Activated naive CD8-positive, alpha-beta T cell treated with anti-CD3 and anti-CD28 coated beads, Interleukin-2, amount 10 ng/mL, durations not matched to agents 7 days and 5 days (primary cell): Measurements from ENCODE around the gene COLGALT1. TPM values are rescaled to one million over a fixed set of nuclear protein-coding genes. Genes with fewer than 3 reads are reported as not detected.

ENCODE experiments used
- ATAC-seq: fragments of 150-1000 bp; cut with Tn5 transposase; one replicate; pipeline ENCODE4 v1.10.0; 2021; ENCODE audit warnings: low read depth, moderate library complexity
- POLR2A ChIA-PET: fragments of 350-600 bp; sonication (Branson Sonifier 250); formaldehyde crosslinking; loops from one replicate; lab custom pipeline; 2021; ENCODE audit warnings: antibody characterized with exemption; lab: Charles Lee
- DNase-seq: peaks from one replicate; pipeline ENCODE4 v3.0.0; 2021
- H3K27ac Mint-ChIP-seq: one replicate; pipeline ENCODE4 v1.8.0; 2022; ENCODE audit warnings: mild to moderate bottlenecking, mixed read lengths
- H3K27me3 Mint-ChIP-seq: one replicate; pipeline ENCODE4 v1.8.0; 2022; ENCODE audit warnings: mild to moderate bottlenecking, moderate library complexity, mixed read lengths
- H3K36me3 Mint-ChIP-seq: one replicate; pipeline ENCODE4 v1.8.0; 2021; ENCODE audit warnings: mild to moderate bottlenecking, mixed read lengths
- H3K4me1 Mint-ChIP-seq: one replicate; pipeline ENCODE4 v1.8.0; 2021; ENCODE audit warnings: mixed read lengths
- H3K4me3 Mint-ChIP-seq: one replicate; pipeline ENCODE4 v1.8.0; 2022; ENCODE audit warnings: mild to moderate bottlenecking, moderate library complexity, mixed read lengths
- H3K9me3 Mint-ChIP-seq: one replicate; pipeline ENCODE4 v1.8.0; 2021; ENCODE audit warnings: mixed read lengths
- total RNA-seq, 2 experiments: library from RNA; stranded (reverse); gene quantifications; one replicate each; pipeline ENCODE4 v1.2.3, GENCODE V29; 2021

Gene COLGALT1
- total RNA-seq, 2 experiments from 2014 or later, result 63.3 to 68.4 TPM

- DNase-seq (no peak), ATAC-seq (no peak)
- no peaks in the 10 kb centered on the region for H3K9me3 Mint-ChIP-seq
- POLR2A ChIA-PET, result no interaction called here
- H3K27me3 Mint-ChIP-seq, result peaks cover 2% of the 10 kb centered on the region
- H3K4me1 Mint-ChIP-seq, result peaks cover 2% of the 10 kb centered on the region
- H3K27ac Mint-ChIP-seq, result no peak overlapping the region
- no peak overlapping the region for H3K4me3 Mint-ChIP-seq
- H3K36me3 Mint-ChIP-seq, result no peaks in the 10 kb centered on the region
Measured at GRCh38 chr19:17627161-17627560, 71.7 kb downstream of the COLGALT1 start.

DNA sequence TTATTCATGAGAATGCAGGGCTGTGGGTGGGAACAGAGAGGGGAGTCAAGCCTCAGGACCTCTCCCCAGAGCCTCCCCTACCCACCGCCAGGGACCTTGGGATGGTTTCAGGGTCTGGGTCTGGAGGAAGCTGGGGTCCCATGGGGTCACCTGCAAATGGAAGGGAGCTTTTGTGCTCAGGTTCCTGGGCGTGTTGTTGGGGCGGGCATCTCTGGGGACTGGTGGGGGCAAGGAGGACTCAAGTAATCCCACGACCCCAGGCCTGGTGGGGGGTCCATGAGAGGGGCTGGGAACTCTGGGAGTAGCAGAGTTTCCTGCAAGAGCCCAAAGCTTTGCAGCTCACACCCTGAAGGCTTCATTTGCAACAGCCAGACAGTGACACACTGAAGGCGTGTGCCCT lies 72.5 kb downstream of the COLGALT1 start:
- H3K4me3 Mint-ChIP-seq, result no peak overlapping the region
- DNase-seq, result no peak
- no peaks in the 10 kb centered on the region for H3K36me3 Mint-ChIP-seq
- H3K9me3 Mint-ChIP-seq, result no peaks in the 10 kb centered on the region
- no peaks in the 10 kb centered on the region for H3K4me1 Mint-ChIP-seq
- POLR2A ChIA-PET, result no interaction called here
- no peak for ATAC-seq
- peaks cover 2% of the 10 kb centered on the region for H3K27me3 Mint-ChIP-seq
- H3K27ac Mint-ChIP-seq, result no peak overlapping the region

DNA sequence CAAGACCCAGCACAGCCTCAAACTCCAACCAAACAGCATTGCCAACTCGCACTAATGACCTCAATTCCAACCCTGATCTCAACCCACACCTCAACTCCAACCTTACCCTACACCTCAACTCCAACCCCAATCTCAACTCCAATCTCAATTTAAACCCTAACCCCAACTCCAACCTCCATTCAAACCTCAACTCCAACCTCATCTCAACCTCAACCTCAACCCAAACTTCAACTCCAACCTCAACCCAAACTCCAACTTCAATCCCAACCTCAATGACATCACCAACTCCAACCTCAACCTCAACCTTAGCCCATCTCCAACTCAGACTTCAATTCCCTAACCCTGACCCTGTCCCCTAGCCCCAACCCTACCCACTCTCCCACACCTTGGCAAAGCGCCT lies 74.3 kb downstream of the COLGALT1 start:
- H3K36me3 Mint-ChIP-seq, result no peaks in the 10 kb centered on the region
- no peak overlapping the region for H3K27ac Mint-ChIP-seq

GRCh38 chr19:17632577-17632976 lies 77.1 kb downstream of the COLGALT1 start:
- H3K9me3 Mint-ChIP-seq, result no peaks in the 10 kb centered on the region
- no peak overlapping the region for H3K27ac Mint-ChIP-seq
- H3K27me3 Mint-ChIP-seq, result peaks cover 2% of the 10 kb centered on the region
- no peaks in the 10 kb centered on the region for H3K36me3 Mint-ChIP-seq
- POLR2A ChIA-PET, result no interaction called here
- H3K4me3 Mint-ChIP-seq, result no peak overlapping the region
- no peaks in the 10 kb centered on the region for H3K4me1 Mint-ChIP-seq
- ATAC-seq (no peak), DNase-seq (no peak)

More for the DNA sequence above, 74.3 kb downstream of the COLGALT1 start:
- DNase-seq, result no peak
- H3K27me3 Mint-ChIP-seq, result peaks cover 2% of the 10 kb centered on the region
- H3K4me3 Mint-ChIP-seq, result no peak overlapping the region
- H3K9me3 Mint-ChIP-seq, result no peaks in the 10 kb centered on the region
- POLR2A ChIA-PET, result no interaction called here
- no peaks in the 10 kb centered on the region for H3K4me1 Mint-ChIP-seq
- no peak for ATAC-seq

Other genes with a start within 250 kb of the COLGALT1 start
- gene MRPL34, start 249.8 kb upstream of the COLGALT1 start, total RNA-seq, result 10 to 100 TPM; 88.0 to 92.8 TPM
- 10 to 100 TPM; 44.1 to 46.7 TPM for gene DDA1, start 246.1 kb upstream of the COLGALT1 start, total RNA-seq
- 10 to 100 TPM; 19.5 to 23.1 TPM for gene ANO8, start 220.8 kb upstream of the COLGALT1 start, total RNA-seq
- gene GTPBP3, start 218.1 kb upstream of the COLGALT1 start, total RNA-seq, result 10 to 100 TPM; 41.8 to 46.7 TPM
- gene PLVAP, start 178.3 kb upstream of the COLGALT1 start, total RNA-seq, result under 1 TPM in 1 of 2 experiments, not detected in 1; 0.68 TPM
- gene CCDC194, start 161.5 kb upstream of the COLGALT1 start, total RNA-seq, result 1 to 10 TPM; 4.7 to 5.4 TPM
- gene BST2, start 150.0 kb upstream of the COLGALT1 start, total RNA-seq, result 100 to 1,000 TPM; 197 to 201 TPM
- 10 to 100 TPM; 34.1 to 40.3 TPM for gene MVB12A, start 135.6 kb upstream of the COLGALT1 start, total RNA-seq
- gene TMEM221, start 107.0 kb upstream of the COLGALT1 start, total RNA-seq, result not detected
- not detected for gene NXNL1, start 94.7 kb upstream of the COLGALT1 start, total RNA-seq
- 1 to 10 TPM; 8.4 to 9.8 TPM for gene SLC27A1, start 85.1 kb upstream of the COLGALT1 start, total RNA-seq
- 10 to 100 TPM; 85.4 to 90.3 TPM for gene PGLS, start 44.0 kb upstream of the COLGALT1 start, total RNA-seq
- under 1 TPM; 0.06 to 0.25 TPM for gene UNC13A, start 132.7 kb downstream of the COLGALT1 start, total RNA-seq
- gene MAP1S, start 163.8 kb downstream of the COLGALT1 start, total RNA-seq, result 10 to 100 TPM; 71.2 to 78.4 TPM
- 10 to 100 TPM; 74.2 to 77.9 TPM for gene FCHO1, start 195.8 kb downstream of the COLGALT1 start, total RNA-seq
- not detected for gene B3GNT3, start 239.5 kb downstream of the COLGALT1 start, total RNA-seq